DMS79 treated with DMSO at 0.1 percent for 48 hours (cell line): ENCODE results near the gene LNX1.

Experiments used
- DNase-seq: peaks from one replicate; lab custom pipeline; 2025; lab: John Stamatoyannopoulos, UW

LNX1 gene

GRCh38 chr4:53571936-53572599 lies 19.2 kb downstream of the LNX1 start:
- DNase-seq: no peak

GRCh38 chr4:53563824-53564223 lies 27.5 kb downstream of the LNX1 start:
- no peak for DNase-seq

- no peak for DNase-seq
Observed at GRCh38 chr4:53562409-53562808, 28.9 kb downstream of the LNX1 start.

GRCh38 chr4:53559021-53559620 lies 32.2 kb downstream of the LNX1 start:
- no peak for DNase-seq

- DNase-seq: no peak
Observed at GRCh38 chr4:53558065-53558801, 33.1 kb downstream of the LNX1 start.

GRCh38 chr4:53557669-53558064 lies 33.6 kb downstream of the LNX1 start:
- DNase-seq: no peak

- no peak for DNase-seq
Observed at GRCh38 chr4:53556651-53557050, 34.6 kb downstream of the LNX1 start.

GRCh38 chr4:53553486-53554210 lies 37.6 kb downstream of the LNX1 start:
- DNase-seq: no peak

GRCh38 chr4:53552711-53553110 lies 38.6 kb downstream of the LNX1 start:
- DNase-seq: no peak

GRCh38 chr4:53551958-53552357 lies 39.3 kb downstream of the LNX1 start:
- no peak for DNase-seq

GRCh38 chr4:53551281-53551864 lies 39.9 kb downstream of the LNX1 start:
- no peak for DNase-seq

GRCh38 chr4:53548662-53549061 lies 42.6 kb downstream of the LNX1 start:
- DNase-seq: no peak

- DNase-seq: no peak
Observed at GRCh38 chr4:53547983-53548382, 43.3 kb downstream of the LNX1 start.

GRCh38 chr4:53545942-53546581 lies 45.2 kb downstream of the LNX1 start:
- no peak for DNase-seq

- no peak for DNase-seq
Observed at GRCh38 chr4:53545273-53545672, 46.0 kb downstream of the LNX1 start.

- no peak for DNase-seq
Observed at GRCh38 chr4:53543561-53543960, 47.7 kb downstream of the LNX1 start.

- DNase-seq: no peak
Observed at GRCh38 chr4:53541577-53542206, 49.6 kb downstream of the LNX1 start.

- DNase-seq: peak; percentile 34
Observed at GRCh38 chr4:53538756-53539155, 52.5 kb downstream of the LNX1 start.

- DNase-seq: no peak
Observed at GRCh38 chr4:53537606-53538005, 53.7 kb downstream of the LNX1 start.

GRCh38 chr4:53536328-53536727 lies 55.0 kb downstream of the LNX1 start:
- DNase-seq: no peak

GRCh38 chr4:53535567-53535966 lies 55.7 kb downstream of the LNX1 start:
- DNase-seq: no peak
